ENCODE data around the gene CCDC12.

- TF ChIP-seq, protein P1, sequence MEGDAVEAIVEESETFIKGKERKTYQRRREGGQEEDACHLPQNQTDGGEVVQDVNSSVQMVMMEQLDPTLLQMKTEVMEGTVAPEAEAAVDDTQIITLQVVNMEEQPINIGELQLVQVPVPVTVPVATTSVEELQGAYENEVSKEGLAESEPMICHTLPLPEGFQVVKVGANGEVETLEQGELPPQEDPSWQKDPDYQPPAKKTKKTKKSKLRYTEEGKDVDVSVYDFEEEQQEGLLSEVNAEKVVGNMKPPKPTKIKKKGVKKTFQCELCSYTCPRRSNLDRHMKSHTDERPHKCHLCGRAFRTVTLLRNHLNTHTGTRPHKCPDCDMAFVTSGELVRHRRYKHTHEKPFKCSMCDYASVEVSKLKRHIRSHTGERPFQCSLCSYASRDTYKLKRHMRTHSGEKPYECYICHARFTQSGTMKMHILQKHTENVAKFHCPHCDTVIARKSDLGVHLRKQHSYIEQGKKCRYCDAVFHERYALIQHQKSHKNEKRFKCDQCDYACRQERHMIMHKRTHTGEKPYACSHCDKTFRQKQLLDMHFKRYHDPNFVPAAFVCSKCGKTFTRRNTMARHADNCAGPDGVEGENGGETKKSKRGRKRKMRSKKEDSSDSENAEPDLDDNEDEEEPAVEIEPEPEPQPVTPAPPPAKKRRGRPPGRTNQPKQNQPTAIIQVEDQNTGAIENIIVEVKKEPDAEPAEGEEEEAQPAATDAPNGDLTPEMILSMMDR (conservative IDR thresholded peaks at IDR 0.05): no peak
- no peak for TF ChIP-seq ZFX (IDR thresholded peaks at IDR 0.05)
Measured at GRCh38 chr3:46930166-46930944, 46.2 kb downstream of the CCDC12 start.
